CD8-positive, alpha-beta memory T cell (primary cell): Measurements from ENCODE around the gene CHADL. TPM values are rescaled to one million over a fixed set of nuclear protein-coding genes. Genes with fewer than 3 reads are reported as not detected.
"Not testable (repeated sequence)": the region's sequence is repeated elsewhere in the genome, so short reads cannot be mapped to it uniquely, and the experiment has no call there.

Experiments used
- CTCF ChIA-PET: fragments of 350-600 bp; sonication (Branson Sonifier 250); formaldehyde crosslinking; loops from one replicate; lab custom pipeline; 2021; ENCODE audit warnings: antibody characterized with exemption; lab: Charles Lee
- POLR2A ChIA-PET: fragments of 350-600 bp; sonication (Branson Sonifier 250); formaldehyde crosslinking; loops from one replicate; lab custom pipeline; 2021; ENCODE audit warnings: antibody characterized with exemption; lab: Charles Lee
- DNase-seq, 5 donors: peaks; one replicate each; pipeline versions ENCODE4 v3.0.0 to v3.0.0-alpha.2; 2020 to 2022; ENCODE audit warnings: mixed read lengths in 1 of 5
- H3K27ac ChIP-seq: one replicate; pipeline ENCODE4 v1.7.0; 2013; ENCODE audit warnings: low read depth, mild to moderate bottlenecking, low read length, moderate library complexity
- H3K27me3 ChIP-seq: 2 replicates; pipeline ENCODE4 v1.7.0; 2013; ENCODE audit warnings: low read length, mild to moderate bottlenecking; ENCODE audit not compliant: insufficient read depth, poor library complexity, severe bottlenecking
- H3K36me3 ChIP-seq: 2 replicates; pipeline ENCODE4 v1.7.0; 2013; ENCODE audit warnings: mild to moderate bottlenecking, low read length, moderate library complexity; ENCODE audit not compliant: insufficient read depth
- H3K4me1 ChIP-seq: 2 replicates; pipeline ENCODE4 v1.7.0; 2013; ENCODE audit warnings: mild to moderate bottlenecking, low read length, moderate library complexity; ENCODE audit not compliant: insufficient read depth
- H3K4me3 ChIP-seq: 2 replicates; pipeline ENCODE4 v1.7.0; 2013; ENCODE audit warnings: mild to moderate bottlenecking, low read length
- H3K9me3 ChIP-seq: 2 replicates; pipeline ENCODE4 v1.7.0; 2013; ENCODE audit warnings: mild to moderate bottlenecking, low read length
- H3K27ac Mint-ChIP-seq, 8 donors: one replicate each; pipeline ENCODE4 v1.8.0; 2020 to 2021; ENCODE audit warnings: mixed read lengths in 8 of 8, mild to moderate bottlenecking in 6 of 8, inconsistent platforms in 3 of 8, moderate library complexity in 3 of 8
- H3K27me3 Mint-ChIP-seq, 2 donors: one replicate each; pipeline ENCODE4 v1.8.0; 2020 to 2021; ENCODE audit warnings: mixed read lengths in 2 of 2, mild to moderate bottlenecking in 1 of 2, moderate library complexity in 1 of 2
- H3K36me3 Mint-ChIP-seq, 3 donors: one replicate each; pipeline ENCODE4 v1.8.0; 2020 to 2021; ENCODE audit warnings: mixed read lengths in 3 of 3, inconsistent platforms in 1 of 3, mild to moderate bottlenecking in 1 of 3
- H3K4me1 Mint-ChIP-seq, 3 donors: one replicate each; pipeline ENCODE4 v1.8.0; 2020 to 2021; ENCODE audit warnings: mixed read lengths in 3 of 3, inconsistent platforms in 1 of 3, mild to moderate bottlenecking in 1 of 3
- H3K4me3 Mint-ChIP-seq, 7 donors: one replicate each; pipeline ENCODE4 v1.8.0; 2020 to 2021; ENCODE audit warnings: mixed read lengths in 7 of 7, mild to moderate bottlenecking in 6 of 7, moderate library complexity in 4 of 7, inconsistent platforms in 2 of 7
- H3K9me3 Mint-ChIP-seq, 5 donors: one replicate each; pipeline ENCODE4 v1.8.0; 2020 to 2022; ENCODE audit warnings: mixed read lengths in 5 of 5, mild to moderate bottlenecking in 3 of 5, moderate library complexity in 2 of 5, inconsistent platforms in 1 of 5
- polyA plus RNA-seq: library from polyadenylated mRNA; unstranded; fragments of 300-500 nt; fragmentation: Illumina TruSeq; gene quantifications from one replicate; pipeline ENCODE4 v1.2.3, GENCODE V29; 2021
- total RNA-seq, 2 experiments: library from RNA; stranded (reverse); gene quantifications; one replicate each; pipeline ENCODE4 v1.2.3, GENCODE V29; 2021

The CHADL gene
- total and polyA plus RNA-seq, 3 experiments from 2014 or later: 0.16 to 0.70 (median 0.20) TPM

DNA sequence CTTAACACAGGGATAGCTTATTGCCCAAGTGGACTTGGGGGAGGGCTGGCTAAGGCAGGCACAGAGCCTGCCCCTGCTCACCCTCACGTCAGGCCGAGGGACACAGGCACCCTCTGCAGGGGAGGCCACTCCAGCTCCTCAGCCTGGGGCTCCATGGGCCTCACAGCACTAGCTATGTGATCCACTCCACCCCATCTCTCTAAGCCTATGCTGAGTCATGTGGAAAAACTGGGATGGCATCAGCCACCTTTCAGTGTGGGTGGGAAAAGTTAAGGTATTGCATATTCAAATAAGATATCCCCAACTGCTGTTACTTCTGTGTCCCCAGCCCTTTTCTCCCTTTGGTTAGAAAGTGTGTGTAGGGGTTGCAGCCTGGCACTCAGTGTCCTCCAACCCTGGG, 23.0 kb upstream of the CHADL start:
- H3K27ac Mint-ChIP-seq: peak overlapping the region in 1 of 8 donors; percentile 61
- Histone ChIP-seq H3K4me3 (no peak overlapping the region), H3K4me1 (no peaks in the 10 kb centered on the region), H3K9me3 (no peaks in the 10 kb centered on the region), H3K27ac (no peak overlapping the region), H3K36me3 (peaks cover 67% of the 10 kb centered on the region), H3K27me3 (no peaks in the 10 kb centered on the region)
- peaks cover 0 to 4% (median 0%) of the 10 kb centered on the region in 3 donors for H3K4me1 Mint-ChIP-seq
- H3K36me3 Mint-ChIP-seq: peaks cover 0 to 92% (median 5%) of the 10 kb centered on the region in 3 donors
- no peaks in the 10 kb centered on the region for H3K27me3 Mint-ChIP-seq
- DNase-seq: no peak
- POLR2A ChIA-PET: no interaction called here
- no peaks in the 10 kb centered on the region for H3K9me3 Mint-ChIP-seq
- CTCF ChIA-PET: no interaction called here
- H3K4me3 Mint-ChIP-seq: no peak overlapping the region

DNA sequence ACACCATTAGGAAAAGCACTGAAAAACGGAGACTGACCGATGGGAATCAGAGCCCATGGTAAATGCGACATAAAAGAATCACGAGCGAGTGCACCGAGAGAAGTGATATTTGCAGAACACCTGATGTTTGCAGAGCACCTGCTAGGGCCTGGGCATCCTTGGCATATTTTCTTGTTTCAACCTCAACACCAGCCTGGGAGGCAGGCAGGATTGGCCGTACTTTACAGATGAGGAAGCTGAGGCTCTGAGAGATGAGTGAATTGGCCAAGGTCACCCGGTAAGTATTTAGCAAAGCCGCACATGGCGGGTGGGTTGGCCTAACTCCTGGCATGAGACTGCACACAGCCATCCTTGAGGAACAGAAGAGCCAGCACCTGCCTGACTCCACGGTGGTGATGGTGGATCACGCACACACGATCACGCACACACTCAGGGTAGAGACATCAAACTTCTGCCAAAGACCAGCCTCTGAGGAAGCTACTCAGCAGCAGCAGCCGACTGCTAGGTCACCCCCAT, 21.6 kb upstream of the CHADL start:
- Mint-ChIP-seq H3K27me3 (no peaks in the 10 kb centered on the region), H3K36me3 (peaks cover 0 to 92% (median 5%) of the 10 kb centered on the region in 3 donors), H3K27ac (no peak overlapping the region), H3K4me1 (peaks cover 0 to 4% (median 0%) of the 10 kb centered on the region in 3 donors), H3K9me3 (no peaks in the 10 kb centered on the region), H3K4me3 (no peak overlapping the region)
- no peak for DNase-seq
- ChIA-PET POLR2A (no interaction called here), CTCF (interaction anchor here (1.1 to 2.0 kb wide), 2 partner anchors 10 to 24 kb away, joined by 4 to 7 read pairs; no protein-coding TSS in a partner anchor)
- peaks cover 68% of the 10 kb centered on the region for H3K36me3 ChIP-seq
- no peaks in the 10 kb centered on the region for H3K9me3 ChIP-seq
- H3K4me1 ChIP-seq: no peaks in the 10 kb centered on the region
- H3K27ac ChIP-seq: no peak overlapping the region
- no peak overlapping the region for H3K4me3 ChIP-seq
- H3K27me3 ChIP-seq: no peaks in the 10 kb centered on the region

DNA sequence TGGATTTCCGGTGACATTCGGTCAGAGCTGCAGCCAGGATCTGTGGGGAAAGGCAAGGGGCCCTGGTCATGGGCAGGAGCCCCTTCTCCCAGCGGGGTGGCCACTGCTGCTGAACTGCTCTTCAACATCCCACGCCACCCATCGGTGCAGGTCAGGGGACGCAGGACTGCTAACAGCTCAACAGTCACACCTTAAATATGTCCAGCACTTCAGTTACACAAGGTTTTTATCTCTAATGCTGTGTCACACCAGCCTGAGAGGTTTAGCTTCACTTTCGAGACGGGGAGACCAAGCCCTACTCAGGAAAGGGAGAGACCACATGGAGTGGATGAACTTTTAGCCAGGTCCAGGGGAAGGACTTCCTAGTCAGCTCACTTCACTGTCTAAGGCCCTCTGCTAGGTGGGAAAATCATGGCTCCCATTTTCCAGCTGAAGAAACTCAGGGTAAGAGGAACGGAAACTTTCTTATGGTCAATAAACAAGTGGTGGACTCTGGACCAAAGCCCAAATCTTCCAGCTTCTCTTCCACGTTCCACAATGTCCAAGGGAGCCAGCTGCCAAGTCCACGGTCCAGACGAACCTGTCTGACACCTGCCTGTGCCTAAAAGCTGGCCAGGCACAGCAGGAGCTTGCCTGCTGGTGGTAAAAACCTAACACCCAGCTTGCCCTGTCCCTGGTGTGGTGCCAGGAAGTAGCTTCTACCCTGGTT, 21.0 kb upstream of the CHADL start:
- no peaks in the 10 kb centered on the region for H3K9me3 ChIP-seq
- no peaks in the 10 kb centered on the region for H3K27me3 ChIP-seq
- no peak overlapping the region for H3K4me3 ChIP-seq
- no peaks in the 10 kb centered on the region for H3K4me1 ChIP-seq
- DNase-seq: no peak
- no peak overlapping the region for H3K4me3 Mint-ChIP-seq
- no peak overlapping the region for H3K27ac Mint-ChIP-seq
- no peaks in the 10 kb centered on the region for H3K27me3 Mint-ChIP-seq
- POLR2A ChIA-PET: no interaction called here
- H3K27ac ChIP-seq: no peak overlapping the region
- H3K4me1 Mint-ChIP-seq: peaks cover 0 to 4% (median 0%) of the 10 kb centered on the region in 3 donors
- H3K36me3 Mint-ChIP-seq: peaks cover 0 to 93% (median 5%) of the 10 kb centered on the region in 3 donors
- H3K9me3 Mint-ChIP-seq: no peaks in the 10 kb centered on the region
- H3K36me3 ChIP-seq: peaks cover 69% of the 10 kb centered on the region
- CTCF ChIA-PET: interaction anchor here (1.1 to 2.0 kb wide), 2 partner anchors 9 to 24 kb away, joined by 4 to 7 read pairs; no protein-coding TSS in a partner anchor

DNA sequence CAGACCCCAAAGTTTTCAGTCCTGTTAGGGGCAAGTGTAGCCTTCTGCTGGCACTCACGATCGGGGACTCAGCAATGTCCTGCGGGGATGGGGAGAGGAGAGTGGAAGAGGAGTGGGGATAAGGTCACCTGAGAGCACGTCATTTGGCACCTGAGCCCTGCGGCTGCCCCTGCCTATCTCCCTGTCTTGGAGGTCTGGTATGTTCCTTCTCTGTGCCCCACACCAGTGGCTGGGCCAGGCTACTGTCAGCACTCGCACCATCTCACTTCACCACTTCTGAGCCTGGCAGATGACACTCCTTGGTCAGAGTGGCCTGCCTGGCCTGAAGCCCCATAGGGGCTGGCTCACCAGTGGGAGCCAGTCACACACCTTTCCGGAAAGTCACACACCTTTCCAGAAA, 20.1 kb upstream of the CHADL start:
- CTCF ChIA-PET: no interaction called here
- POLR2A ChIA-PET: no interaction called here
- H3K36me3 Mint-ChIP-seq: peaks cover 0 to 94% (median 5%) of the 10 kb centered on the region in 3 donors
- no peaks in the 10 kb centered on the region for H3K4me1 Mint-ChIP-seq
- H3K4me1 ChIP-seq: no peaks in the 10 kb centered on the region
- H3K27ac Mint-ChIP-seq: peak overlapping the region in 1 of 8 donors; percentile 82
- H3K9me3 Mint-ChIP-seq: no peaks in the 10 kb centered on the region
- H3K27me3 ChIP-seq: no peaks in the 10 kb centered on the region
- no peaks in the 10 kb centered on the region for H3K9me3 ChIP-seq
- no peaks in the 10 kb centered on the region for H3K27me3 Mint-ChIP-seq
- H3K27ac ChIP-seq: no peak overlapping the region
- no peak overlapping the region for H3K4me3 Mint-ChIP-seq
- peaks cover 77% of the 10 kb centered on the region for H3K36me3 ChIP-seq
- H3K4me3 ChIP-seq: no peak overlapping the region
- DNase-seq: no peak

DNA sequence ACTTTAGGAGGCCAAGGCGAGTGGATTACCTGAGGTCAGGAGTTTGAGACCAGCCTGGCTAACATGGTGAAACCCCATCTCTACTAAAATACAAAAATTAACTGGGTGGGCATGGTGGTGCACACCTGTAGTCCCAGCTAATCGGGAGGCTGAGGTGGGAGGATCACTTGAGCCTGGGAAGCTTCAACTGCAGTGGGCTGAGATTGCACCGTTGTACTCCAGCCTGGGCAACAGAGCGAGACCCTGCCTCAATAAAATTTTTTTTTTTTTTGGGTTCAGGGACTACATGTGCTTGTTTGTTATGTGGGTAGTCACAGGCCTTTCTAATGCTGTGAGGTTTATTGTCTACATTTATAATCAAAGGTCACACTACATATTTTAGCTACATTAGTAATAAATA, 19.0 kb upstream of the CHADL start:
- H3K36me3 ChIP-seq: peaks cover 68% of the 10 kb centered on the region
- H3K4me1 ChIP-seq, H3K9me3 Mint-ChIP-seq, H3K4me3 Mint-ChIP-seq, H3K27ac Mint-ChIP-seq, H3K27ac ChIP-seq, H3K4me3 ChIP-seq, H3K9me3 ChIP-seq, H3K4me1 Mint-ChIP-seq, H3K27me3 ChIP-seq, H3K27me3 Mint-ChIP-seq, DNase-seq: not testable (repeated sequence)
- H3K36me3 Mint-ChIP-seq: peaks cover 0 to 95% (median 3%) of the 10 kb centered on the region in 3 donors
- ChIA-PET CTCF (interaction anchor here (0.6 kb wide), 1 partner anchor 11 kb away, joined by 3 read pairs; no protein-coding TSS in a partner anchor), POLR2A (interaction anchor here (0.7 kb wide), 1 partner anchor 17 kb away, joined by 6 read pairs; no protein-coding TSS in a partner anchor)

DNA sequence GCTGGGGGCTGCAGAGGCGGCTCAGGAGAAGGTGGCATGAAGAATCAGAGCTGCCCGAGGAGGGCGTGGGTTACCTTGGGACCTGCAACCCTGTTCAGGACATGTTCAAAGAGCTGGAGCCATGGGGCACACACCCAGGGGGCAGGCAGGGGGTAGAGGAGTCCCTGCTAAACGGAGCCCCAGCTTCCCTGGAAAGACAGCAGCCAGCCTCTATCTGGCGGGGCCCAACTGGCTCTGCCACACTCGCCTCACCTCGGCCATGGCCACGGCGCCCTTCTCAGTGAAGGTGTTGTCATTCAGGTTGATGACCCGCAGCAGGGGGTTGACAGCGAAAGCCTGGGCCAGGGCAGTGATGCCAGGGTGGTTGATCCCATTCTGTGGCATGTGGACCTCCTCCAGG, 17.0 kb upstream of the CHADL start:
- Histone ChIP-seq H3K27ac (no peak overlapping the region), H3K4me1 (no peaks in the 10 kb centered on the region), H3K36me3 (peaks cover 66% of the 10 kb centered on the region), H3K4me3 (no peak overlapping the region), H3K27me3 (no peaks in the 10 kb centered on the region), H3K9me3 (no peaks in the 10 kb centered on the region)
- POLR2A ChIA-PET: no interaction called here
- Mint-ChIP-seq H3K4me3 (no peak overlapping the region), H3K9me3 (no peaks in the 10 kb centered on the region), H3K4me1 (no peaks in the 10 kb centered on the region), H3K36me3 (peaks cover 3 to 94% (median 4%) of the 10 kb centered on the region in 3 donors), H3K27me3 (no peaks in the 10 kb centered on the region), H3K27ac (peak overlapping the region in 1 of 8 donors; percentile 64)
- DNase-seq: no peak
- CTCF ChIA-PET: interaction anchor here (2.6 kb wide), 1 partner anchor 20 kb away, joined by 9 read pairs; no protein-coding TSS in a partner anchor

DNA sequence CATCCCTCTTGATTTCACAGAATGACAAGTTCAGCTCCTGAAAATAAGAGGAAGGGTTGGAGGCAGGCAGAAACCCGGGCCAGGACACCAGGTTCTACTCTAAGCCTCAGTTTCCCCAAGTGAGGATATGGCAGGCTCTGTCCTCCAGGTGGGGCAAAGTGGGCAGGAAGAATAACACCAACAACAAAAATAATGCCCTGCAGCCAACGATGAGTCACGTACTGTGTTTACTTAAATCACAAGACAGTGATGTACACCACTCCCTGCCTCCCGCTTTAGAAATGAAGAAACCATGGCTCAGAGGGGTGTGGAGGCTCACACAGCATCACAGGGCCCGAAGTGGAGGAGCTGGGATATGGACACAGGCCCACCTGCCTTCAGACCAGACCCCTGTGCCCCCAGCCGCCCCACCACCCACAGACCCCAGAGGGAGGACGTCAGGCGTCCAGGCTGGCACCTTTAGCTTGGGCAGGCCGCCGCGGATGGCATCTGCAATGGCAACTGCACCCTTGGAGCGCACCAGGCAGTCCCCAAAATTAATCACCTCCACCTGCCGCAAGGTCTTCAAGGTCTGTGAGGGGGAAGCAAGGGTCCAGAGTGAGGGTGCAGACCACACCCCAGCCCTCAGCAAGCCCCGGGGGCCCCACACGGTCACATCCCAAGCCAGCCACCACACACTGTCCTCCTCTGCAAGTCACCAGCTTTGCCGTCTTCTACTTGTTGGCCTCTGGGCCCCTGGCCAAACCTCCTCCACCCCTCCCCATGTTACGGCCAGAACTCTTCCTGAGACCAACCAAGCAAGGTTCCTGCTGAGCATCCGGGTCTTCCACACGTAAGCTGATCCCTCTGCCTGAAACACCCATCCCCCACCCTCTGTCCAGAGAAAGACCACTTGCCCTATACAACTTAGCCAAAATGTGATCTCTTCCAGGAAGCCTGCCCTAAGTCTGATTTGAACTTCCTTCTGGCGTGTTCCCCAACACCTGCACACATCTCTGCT, 15.8 kb upstream of the CHADL start:
- H3K9me3 Mint-ChIP-seq: no peaks in the 10 kb centered on the region
- H3K4me3 Mint-ChIP-seq: no peak overlapping the region
- Histone ChIP-seq H3K27ac (no peak overlapping the region), H3K9me3 (no peaks in the 10 kb centered on the region), H3K36me3 (peaks cover 55% of the 10 kb centered on the region), H3K4me3 (no peak overlapping the region), H3K4me1 (no peaks in the 10 kb centered on the region), H3K27me3 (no peaks in the 10 kb centered on the region)
- no peaks in the 10 kb centered on the region for H3K27me3 Mint-ChIP-seq
- H3K27ac Mint-ChIP-seq: peak overlapping the region in 1 of 8 donors; percentile 63
- peaks cover 4 to 93% (median 5%) of the 10 kb centered on the region in 3 donors for H3K36me3 Mint-ChIP-seq
- no peaks in the 10 kb centered on the region for H3K4me1 Mint-ChIP-seq
- CTCF ChIA-PET: interaction anchor here (2.6 kb wide), 1 partner anchor 19 kb away, joined by 9 read pairs; no protein-coding TSS in a partner anchor
- POLR2A ChIA-PET: no interaction called here
- no peak for DNase-seq
